ENCODE measurements around the gene PYGM. TPM values are rescaled to one million over a fixed set of nuclear protein-coding genes. Genes with fewer than 3 reads are reported as not detected.

The PYGM gene
- total RNA-seq, 6 donors from 2014 or later, result 1.0 to 3.7 (median 1.5) TPM

GRCh38 chr11:64791781-64792291 is 32.1 kb upstream of the PYGM start:
- no peaks in the 10 kb centered on the region for H3K9me3 ChIP-seq
- ATAC-seq (ENCODE audit: low FRiP score in 2 of 2) (no peak), DNase-seq (peak in 1 of 2 donors; percentile 64)
- peaks cover 0 to 64% (median 39%) of the 10 kb centered on the region in 4 donors for H3K36me3 ChIP-seq
- H3K27me3 ChIP-seq, result no peaks in the 10 kb centered on the region
- TF ChIP-seq POLR2A (IDR thresholded peaks at IDR 0.05) (no peak), EP300 (IDR thresholded peaks at IDR 0.05) (no peak), POLR2AphosphoS5 (IDR thresholded peaks at IDR 0.05) (no peak)
- TF ChIP-seq, protein P1, sequence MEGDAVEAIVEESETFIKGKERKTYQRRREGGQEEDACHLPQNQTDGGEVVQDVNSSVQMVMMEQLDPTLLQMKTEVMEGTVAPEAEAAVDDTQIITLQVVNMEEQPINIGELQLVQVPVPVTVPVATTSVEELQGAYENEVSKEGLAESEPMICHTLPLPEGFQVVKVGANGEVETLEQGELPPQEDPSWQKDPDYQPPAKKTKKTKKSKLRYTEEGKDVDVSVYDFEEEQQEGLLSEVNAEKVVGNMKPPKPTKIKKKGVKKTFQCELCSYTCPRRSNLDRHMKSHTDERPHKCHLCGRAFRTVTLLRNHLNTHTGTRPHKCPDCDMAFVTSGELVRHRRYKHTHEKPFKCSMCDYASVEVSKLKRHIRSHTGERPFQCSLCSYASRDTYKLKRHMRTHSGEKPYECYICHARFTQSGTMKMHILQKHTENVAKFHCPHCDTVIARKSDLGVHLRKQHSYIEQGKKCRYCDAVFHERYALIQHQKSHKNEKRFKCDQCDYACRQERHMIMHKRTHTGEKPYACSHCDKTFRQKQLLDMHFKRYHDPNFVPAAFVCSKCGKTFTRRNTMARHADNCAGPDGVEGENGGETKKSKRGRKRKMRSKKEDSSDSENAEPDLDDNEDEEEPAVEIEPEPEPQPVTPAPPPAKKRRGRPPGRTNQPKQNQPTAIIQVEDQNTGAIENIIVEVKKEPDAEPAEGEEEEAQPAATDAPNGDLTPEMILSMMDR (IDR thresholded peaks at IDR 0.05), result no peak
- peaks cover 0 to 23% (median 7%) of the 10 kb centered on the region in 4 donors for H3K4me1 ChIP-seq
- peak overlapping the region in 1 of 4 donors; percentile 65 for H3K27ac ChIP-seq
- H3K4me3 ChIP-seq, result no peak overlapping the region
- 94 to 97% methylated on average over 8 to 9 of the region's 14 CpGs for WGBS, 2 donors

- Histone ChIP-seq H3K4me3 (no peak overlapping the region), H3K4me1 (peaks cover 0 to 15% (median 5%) of the 10 kb centered on the region in 4 donors), H3K9me3 (no peaks in the 10 kb centered on the region), H3K27ac (no peak overlapping the region), H3K36me3 (peaks cover 0 to 52% (median 30%) of the 10 kb centered on the region in 4 donors), H3K27me3 (no peaks in the 10 kb centered on the region)
- ATAC-seq (ENCODE audit: low FRiP score in 2 of 2) (no peak), DNase-seq (no peak)
- 91 to 95% methylated on average over 16 to 25 of the region's 25 CpGs for WGBS, 2 donors
- no peak for TF ChIP-seq POLR2A (IDR thresholded peaks at IDR 0.05)
Observed at GRCh38 chr11:64790205-64791095, 30.7 kb upstream of the PYGM start.

DNA sequence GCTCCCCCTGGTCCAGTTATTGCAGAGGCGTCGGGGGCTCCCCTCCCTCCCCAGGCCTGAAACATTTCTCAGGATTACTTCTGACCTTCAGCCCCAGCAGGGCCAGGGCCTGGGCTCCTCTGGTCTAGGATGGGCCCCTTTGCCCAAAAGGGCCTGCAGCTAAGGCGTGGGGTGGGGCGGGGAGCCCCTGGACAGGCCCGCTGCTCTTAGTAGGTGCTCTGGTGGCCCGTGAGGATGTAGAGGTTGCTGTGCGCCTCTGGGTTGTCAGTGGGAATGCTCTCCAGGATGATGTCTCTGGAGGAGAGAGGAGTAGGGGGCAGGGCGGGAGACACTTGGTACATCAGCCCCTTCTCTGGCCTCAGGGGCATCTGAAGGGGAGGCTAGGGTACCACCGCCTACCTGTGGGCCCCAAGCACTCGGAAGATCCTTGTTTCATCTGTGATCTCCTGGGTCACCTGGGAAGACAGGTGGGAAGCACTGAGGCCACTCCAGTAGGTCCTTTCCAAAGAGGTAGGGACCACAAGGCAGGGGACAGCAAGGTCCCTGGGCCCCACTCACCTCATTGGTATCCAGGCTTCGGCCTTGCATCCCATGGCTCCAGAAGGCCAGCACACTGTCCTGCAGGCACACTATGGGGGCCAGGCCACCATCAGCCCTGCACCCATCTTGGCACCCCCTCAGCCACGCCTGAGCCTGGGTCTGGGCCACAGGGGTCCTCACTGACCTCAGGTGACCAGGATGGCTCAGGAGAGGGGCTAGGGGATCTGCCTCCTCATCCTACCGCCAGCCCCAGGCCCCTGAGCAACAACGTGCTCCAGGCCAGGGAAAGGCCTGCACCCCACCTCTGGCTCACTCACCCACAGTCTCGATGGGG is 29.8 kb upstream of the PYGM start:
- Histone ChIP-seq H3K36me3 (peaks cover 0 to 48% (median 30%) of the 10 kb centered on the region in 4 donors), H3K4me1 (peaks cover 0 to 15% (median 5%) of the 10 kb centered on the region in 4 donors), H3K9me3 (no peaks in the 10 kb centered on the region), H3K4me3 (no peak overlapping the region), H3K27ac (no peak overlapping the region), H3K27me3 (no peaks in the 10 kb centered on the region)
- ATAC-seq (ENCODE audit: low FRiP score in 2 of 2) (no peak), DNase-seq (peak in 1 of 2 donors; percentile 39)
- WGBS, 2 donors, result 82 to 93% methylated on average over 3 to 14 of the region's 15 CpGs
- TF ChIP-seq EP300 (IDR thresholded peaks at IDR 0.05) (no peak), POLR2AphosphoS5 (IDR thresholded peaks at IDR 0.05) (no peak), POLR2A (IDR thresholded peaks at IDR 0.05) (no peak)
- TF ChIP-seq, protein P1 (IDR thresholded peaks at IDR 0.05), result no peak

GRCh38 chr11:64788321-64789215 is 28.8 kb upstream of the PYGM start:
- 78 to 92% methylated on average over 5 to 9 of the region's 9 CpGs for WGBS, 2 donors

More at GRCh38 chr11:64788321-64789215, 28.8 kb upstream of the PYGM start:
- no peak for TF ChIP-seq POLR2A (IDR thresholded peaks at IDR 0.05)
- no peak for TF ChIP-seq EP300 (IDR thresholded peaks at IDR 0.05)
- TF ChIP-seq POLR2AphosphoS5 (IDR thresholded peaks at IDR 0.05), result no peak
- TF ChIP-seq, protein P1 (IDR thresholded peaks at IDR 0.05), result no peak
- Histone ChIP-seq H3K27me3 (no peaks in the 10 kb centered on the region), H3K4me1 (peaks cover 0 to 11% (median 5%) of the 10 kb centered on the region in 4 donors), H3K9me3 (no peaks in the 10 kb centered on the region), H3K36me3 (peaks cover 0 to 48% (median 30%) of the 10 kb centered on the region in 4 donors), H3K27ac (peak overlapping the region in 3 of 4 donors; percentile 33 to 61 (median 42)), H3K4me3 (no peak overlapping the region)
- ATAC-seq (ENCODE audit: low FRiP score in 2 of 2), result no peak
- DNase-seq, result no peak
